ENCODE measurements around the gene TNS2. TPM values are rescaled to one million over a fixed set of nuclear protein-coding genes. Genes with fewer than 3 reads are reported as not detected.

Gene TNS2
- total and polyA plus RNA-seq, 2 of the 13 experiments (the other 11 are each of a cell fraction or from before 2014, with no cell fraction given): 8.9 to 20.4 TPM

DNA sequence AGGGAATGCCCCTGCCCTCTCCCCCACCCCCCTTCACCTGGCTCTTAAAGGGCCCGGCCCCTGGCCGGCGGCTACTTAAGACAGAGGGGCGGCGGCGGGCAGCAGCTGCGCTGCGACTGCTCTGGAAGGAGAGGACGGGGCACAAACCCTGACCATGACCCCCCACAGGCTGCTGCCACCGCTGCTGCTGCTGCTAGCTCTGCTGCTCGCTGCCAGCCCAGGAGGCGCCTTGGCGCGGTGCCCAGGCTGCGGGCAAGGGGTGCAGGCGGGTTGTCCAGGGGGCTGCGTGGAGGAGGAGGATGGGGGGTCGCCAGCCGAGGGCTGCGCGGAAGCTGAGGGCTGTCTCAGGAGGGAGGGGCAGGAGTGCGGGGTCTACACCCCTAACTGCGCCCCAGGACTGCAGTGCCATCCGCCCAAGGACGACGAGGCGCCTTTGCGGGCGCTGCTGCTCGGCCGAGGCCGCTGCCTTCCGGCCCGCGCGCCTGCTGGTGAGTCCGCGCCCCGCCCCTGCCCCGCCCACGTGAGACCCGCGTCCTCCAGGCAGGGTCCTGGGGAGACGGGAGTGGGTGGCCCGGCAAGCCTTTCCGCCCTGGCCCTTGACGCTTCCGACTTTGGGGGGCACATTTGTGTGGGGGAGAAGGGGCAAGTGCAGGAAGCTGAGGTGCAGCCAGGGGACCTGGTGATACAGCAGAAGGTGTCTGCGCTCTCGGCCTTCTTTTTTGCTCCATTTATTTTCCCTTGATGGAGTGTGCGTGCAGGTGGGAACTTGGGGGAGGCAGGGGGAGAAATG lies 47.9 kb downstream of the TNS2 start, which contains the start of gene IGFBP6:
Gene IGFBP6 (plus strand): TSS at position 104 of the 790 bp plus-strand sequence. CDS start 51 bp downstream, at position 155.
- Histone ChIP-seq H3K4me3 (replicated peaks in 1 of 3; ENCODE audit: insufficient read depth in 1 of 3, low read depth in 2 of 3, low read length in 3 of 3) (peak within 1 kb of the TSS; percentile 56 to 90 (median 78)), H3K4me2 (ENCODE audit: low read depth, low read length) (peak within 1 kb of the TSS; percentile 94), H2AFZ (ENCODE audit: low read length) (no peak within 1 kb of the TSS), H3K9me3 (ENCODE audit: low read length) (no peaks in the 10 kb centered on the region), H3K27ac (ENCODE audit: extremely low read length, insufficient read depth, low read length) (no peak within 1 kb of the TSS), H3K9ac (ENCODE audit: insufficient read depth, low read depth, low read length) (peak within 1 kb of the TSS; percentile 40), H3K4me1 (ENCODE audit: insufficient read depth, low read length) (peaks cover 85% of the 10 kb centered on the region), H3K27me3 (ENCODE audit: control insufficient read depth in 1 of 2, insufficient read depth in 2 of 2, low read length in 2 of 2) (peaks cover 0 to 10% of the 10 kb centered on the region in 2 experiments; a peak in 3 of 5 replicates), H3K36me3 (replicated peaks in 1 of 2; ENCODE audit: control insufficient read depth in 1 of 2, insufficient read depth in 2 of 2, low read length in 2 of 2) (no peaks in the 10 kb centered on the region), H4K20me1 (ENCODE audit: insufficient read depth, low read length) (no peaks in the 10 kb centered on the region), H3K79me2 (ENCODE audit: insufficient read depth, low read length) (no peaks in the 10 kb centered on the region)
- no TSS peak for BruUV-seq (replicated peaks)
- in situ Hi-C loops (cut with HindIII; ENCODE audit: extremely low pct_ligation_motif_present, low pct_unique_long_range_greater_than_20kb): no loop called here
- ChIA-PET POLR2A (interaction anchor here (0.7 to 3.6 kb wide), 4 partner anchors 13 to 49 kb away, joined by 3 to 42 read pairs (median 4); partner anchors contain the start of gene SPRYD3), CTCF (ENCODE audit: low intra/inter-chr PET ratio, low total read pairs) (no interaction called here)
- FAIRE-seq (no peak), ATAC-seq (peak; percentile 67), DNase-seq (ENCODE audit: low spot score) (no peak)
- intact Hi-C loops (cut with micrococcal nuclease; ENCODE audit: unreplicated experiment): loop anchor here (2.0 kb wide), 1 partner anchor 19 kb away; the partner anchor contains the start of gene SPRYD3
- WGBS (ENCODE audit: low lambda C conversion rate): 7% methylated on average over 2 of the region's 51 CpGs
- TF ChIP-seq NFIC (IDR thresholded peaks at IDR 0.05; ENCODE audit: low read length): no peak
- TF ChIP-seq ZNF672 (CRISPR knock-in tag; IDR thresholded peaks at IDR 0.05): no peak
- no peak for TF ChIP-seq NFATC3 (CRISPR knock-in tag; IDR thresholded peaks at IDR 0.05)
- TF ChIP-seq SP5 (CRISPR knock-in tag; IDR thresholded peaks at IDR 0.05; ENCODE audit: borderline replicate concordance, low read depth): peak; percentile 93
- no peak for TF ChIP-seq PPARG (CRISPR knock-in tag; conservative IDR thresholded peaks at IDR 0.05)
- TF ChIP-seq ZNF619 (CRISPR knock-in tag; IDR thresholded peaks at IDR 0.05): no peak
- TF ChIP-seq KDM5A (IDR thresholded peaks at IDR 0.05; ENCODE audit: borderline replicate concordance, low read length): no peak
- TF ChIP-seq ZNF569 (CRISPR knock-in tag; IDR thresholded peaks at IDR 0.05; ENCODE audit: borderline replicate concordance): no peak
- TF ChIP-seq, protein P1, sequence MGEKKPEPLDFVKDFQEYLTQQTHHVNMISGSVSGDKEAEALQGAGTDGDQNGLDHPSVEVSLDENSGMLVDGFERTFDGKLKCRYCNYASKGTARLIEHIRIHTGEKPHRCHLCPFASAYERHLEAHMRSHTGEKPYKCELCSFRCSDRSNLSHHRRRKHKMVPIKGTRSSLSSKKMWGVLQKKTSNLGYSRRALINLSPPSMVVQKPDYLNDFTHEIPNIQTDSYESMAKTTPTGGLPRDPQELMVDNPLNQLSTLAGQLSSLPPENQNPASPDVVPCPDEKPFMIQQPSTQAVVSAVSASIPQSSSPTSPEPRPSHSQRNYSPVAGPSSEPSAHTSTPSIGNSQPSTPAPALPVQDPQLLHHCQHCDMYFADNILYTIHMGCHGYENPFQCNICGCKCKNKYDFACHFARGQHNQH (CRISPR knock-in tag; IDR thresholded peaks at IDR 0.05): 0 out of 2 replicates have a peak, but pooled peaks have one; percentile 18
- TF ChIP-seq SYNCRIP (IDR thresholded peaks at IDR 0.05; ENCODE audit: insufficient read depth, low read depth, low read length): no peak
- TF ChIP-seq ZNF737 (CRISPR knock-in tag; IDR thresholded peaks at IDR 0.05; ENCODE audit: borderline replicate concordance): no peak
- no peak for TF ChIP-seq NFE2 (CRISPR knock-in tag; IDR thresholded peaks at IDR 0.05)
- TF ChIP-seq, protein P2, sequence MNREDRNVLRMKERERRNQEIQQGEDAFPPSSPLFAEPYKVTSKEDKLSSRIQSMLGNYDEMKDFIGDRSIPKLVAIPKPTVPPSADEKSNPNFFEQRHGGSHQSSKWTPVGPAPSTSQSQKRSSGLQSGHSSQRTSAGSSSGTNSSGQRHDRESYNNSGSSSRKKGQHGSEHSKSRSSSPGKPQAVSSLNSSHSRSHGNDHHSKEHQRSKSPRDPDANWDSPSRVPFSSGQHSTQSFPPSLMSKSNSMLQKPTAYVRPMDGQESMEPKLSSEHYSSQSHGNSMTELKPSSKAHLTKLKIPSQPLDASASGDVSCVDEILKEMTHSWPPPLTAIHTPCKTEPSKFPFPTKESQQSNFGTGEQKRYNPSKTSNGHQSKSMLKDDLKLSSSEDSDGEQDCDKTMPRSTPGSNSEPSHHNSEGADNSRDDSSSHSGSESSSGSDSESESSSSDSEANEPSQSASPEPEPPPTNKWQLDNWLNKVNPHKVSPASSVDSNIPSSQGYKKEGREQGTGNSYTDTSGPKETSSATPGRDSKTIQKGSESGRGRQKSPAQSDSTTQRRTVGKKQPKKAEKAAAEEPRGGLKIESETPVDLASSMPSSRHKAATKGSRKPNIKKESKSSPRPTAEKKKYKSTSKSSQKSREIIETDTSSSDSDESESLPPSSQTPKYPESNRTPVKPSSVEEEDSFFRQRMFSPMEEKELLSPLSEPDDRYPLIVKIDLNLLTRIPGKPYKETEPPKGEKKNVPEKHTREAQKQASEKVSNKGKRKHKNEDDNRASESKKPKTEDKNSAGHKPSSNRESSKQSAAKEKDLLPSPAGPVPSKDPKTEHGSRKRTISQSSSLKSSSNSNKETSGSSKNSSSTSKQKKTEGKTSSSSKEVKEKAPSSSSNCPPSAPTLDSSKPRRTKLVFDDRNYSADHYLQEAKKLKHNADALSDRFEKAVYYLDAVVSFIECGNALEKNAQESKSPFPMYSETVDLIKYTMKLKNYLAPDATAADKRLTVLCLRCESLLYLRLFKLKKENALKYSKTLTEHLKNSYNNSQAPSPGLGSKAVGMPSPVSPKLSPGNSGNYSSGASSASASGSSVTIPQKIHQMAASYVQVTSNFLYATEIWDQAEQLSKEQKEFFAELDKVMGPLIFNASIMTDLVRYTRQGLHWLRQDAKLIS (CRISPR knock-in tag; IDR thresholded peaks at IDR 0.05): no peak
- no peak for TF ChIP-seq HMG20A (CRISPR knock-in tag; IDR thresholded peaks at IDR 0.05; ENCODE audit: borderline replicate concordance)

Data from HepG2 (cell line).